OCI-LY3 (cell line): ENCODE results near the gene SSBP2.
A peak's percentile ranks its signal among the peaks of the same experiment; 100 is the strongest.

Source experiments
- H2AFZ ChIP-seq: fragments of 200-600, 300-600 bp; shearing (Covaris generic); 2 replicates; pipeline ENCODE4 v1.6.0; 2014; ENCODE audit warnings: antibody characterized with exemption, low read depth, low read length
- H3K27ac ChIP-seq: fragments of 200-600, 300-600 bp; sonication (generic); 2 replicates; pipeline ENCODE4 v1.5.1; 2014; ENCODE audit warnings: mild to moderate bottlenecking, low read length, moderate library complexity, mixed read lengths
- H3K27me3 ChIP-seq: fragments of 200-600, 300-600 bp; sonication (generic); 2 replicates; pipeline ENCODE4 v1.6.1; 2014; ENCODE audit warnings: low read depth, low read length, mixed read lengths
- H3K36me3 ChIP-seq: fragments of 200-600, 300-600 bp; sonication (generic); replicated peaks from 2 replicates; pipeline ENCODE3; 2014; ENCODE audit warnings: low read depth, low read length, mixed read lengths
- H3K4me1 ChIP-seq: fragments of 300-600, 200-600 bp; sonication (generic); 2 replicates; pipeline ENCODE4 v1.6.1; 2014; ENCODE audit warnings: low read length, mixed read lengths
- H3K4me2 ChIP-seq: fragments of 200-600, 300-600 bp; sonication (generic); 2 replicates; pipeline ENCODE4 v1.6.1; 2014; ENCODE audit warnings: low read length, mixed read lengths
- H3K4me3 ChIP-seq: fragments of 300-600, 200-600 bp; sonication (generic); 2 replicates; pipeline ENCODE4 v1.5.1; 2014; ENCODE audit warnings: antibody characterized with exemption, mild to moderate bottlenecking, low read length, moderate library complexity
- H3K79me2 ChIP-seq: fragments of 300-600, 200-600 bp; shearing (Covaris generic); 2 replicates; pipeline ENCODE4 v1.6.1; 2014; ENCODE audit warnings: mild to moderate bottlenecking, low read length, mixed read lengths
- H3K9ac ChIP-seq: fragments of 300-600, 200-600 bp; shearing (Covaris generic); 2 replicates; pipeline ENCODE4 v1.6.0; 2014; ENCODE audit warnings: mild to moderate bottlenecking, low read length, moderate library complexity
- H3K9me3 ChIP-seq: fragments of 200-600, 300-600 bp; shearing (Covaris generic); 2 replicates; pipeline ENCODE4 v1.6.1; 2014; ENCODE audit warnings: low read length, mixed read lengths; ENCODE audit not compliant: insufficient read depth
- H4K20me1 ChIP-seq: fragments of 200-600, 300-600 bp; sonication (generic); 2 replicates; pipeline ENCODE4 v1.6.1; 2016; ENCODE audit warnings: low read length, mixed read lengths; ENCODE audit not compliant: insufficient read depth
- CTCF ChIP-seq: fragments of 200-600, 300-600 bp; sonication (generic); IDR thresholded peaks from 2 replicates; pipeline ENCODE4 v1.5.1; 2014; ENCODE audit warnings: antibody characterized with exemption, low read length, low read depth
- EZH2phosphoT487 ChIP-seq: fragments of 200-600 bp; shearing (Covaris generic); IDR thresholded peaks from 2 replicates; pipeline ENCODE4 v1.6.1; 2018; ENCODE audit warnings: antibody characterized with exemption, mixed run types, low read depth

The SSBP2 gene

GRCh38 chr5:81750308-81751008 is 439 bp downstream of the SSBP2 start:
- Histone ChIP-seq H4K20me1 (no peaks in the 10 kb centered on the region), H3K27ac (no peak overlapping the region), H3K9ac (peak overlapping the region; percentile 79), H3K27me3 (peaks cover 41% of the 10 kb centered on the region), H3K4me2 (peak overlapping the region; percentile 83), H3K36me3 (no peaks in the 10 kb centered on the region), H3K9me3 (no peaks in the 10 kb centered on the region), H2AFZ (peak overlapping the region; percentile 46; the same call in 1 of the 2 replicates), H3K4me1 (peaks cover 10% of the 10 kb centered on the region), H3K79me2 (no peaks in the 10 kb centered on the region), H3K4me3 (peak overlapping the region; percentile 87)
- TF ChIP-seq CTCF (no peak), EZH2phosphoT487 (no peak)

GRCh38 chr5:81749561-81750307 is 1.2 kb downstream of the SSBP2 start:
- H3K27ac ChIP-seq = no peak overlapping the region
- no peaks in the 10 kb centered on the region for H3K79me2 ChIP-seq
- H3K9me3 ChIP-seq = no peaks in the 10 kb centered on the region
- peaks cover 41% of the 10 kb centered on the region for H3K27me3 ChIP-seq
- TF ChIP-seq EZH2phosphoT487 = no peak
- TF ChIP-seq CTCF = no peak
- peak overlapping the region; percentile 5 for H2AFZ ChIP-seq
- peak overlapping the region; percentile 85 for H3K4me3 ChIP-seq
- peaks cover 10% of the 10 kb centered on the region for H3K4me1 ChIP-seq
- H3K4me2 ChIP-seq = peak overlapping the region; percentile 64
- no peaks in the 10 kb centered on the region for H3K36me3 ChIP-seq
- no peaks in the 10 kb centered on the region for H4K20me1 ChIP-seq
- peak overlapping the region; percentile 43; the same call in 1 of the 2 replicates for H3K9ac ChIP-seq

GRCh38 chr5:81749192-81749560 is 1.7 kb downstream of the SSBP2 start:
- Histone ChIP-seq H4K20me1 (no peaks in the 10 kb centered on the region), H3K4me2 (peak overlapping the region; percentile 64), H2AFZ (no peak overlapping the region), H3K9me3 (no peaks in the 10 kb centered on the region), H3K27me3 (peaks cover 41% of the 10 kb centered on the region), H3K4me1 (peaks cover 10% of the 10 kb centered on the region), H3K9ac (0 out of 2 replicates have a peak overlapping the region, but pooled peaks have one; percentile 43), H3K79me2 (no peaks in the 10 kb centered on the region), H3K36me3 (no peaks in the 10 kb centered on the region), H3K4me3 (peak overlapping the region; percentile 85), H3K27ac (no peak overlapping the region)
- no peak for TF ChIP-seq CTCF
- no peak for TF ChIP-seq EZH2phosphoT487

GRCh38 chr5:81748556-81748955 is 2.3 kb downstream of the SSBP2 start:
- H3K9ac ChIP-seq = no peak overlapping the region
- H3K4me3 ChIP-seq = no peak overlapping the region

More at GRCh38 chr5:81748556-81748955, 2.3 kb downstream of the SSBP2 start:
- Histone ChIP-seq H4K20me1 (no peaks in the 10 kb centered on the region), H3K79me2 (no peaks in the 10 kb centered on the region), H3K9me3 (no peaks in the 10 kb centered on the region), H3K36me3 (no peaks in the 10 kb centered on the region), H3K4me1 (peaks cover 10% of the 10 kb centered on the region), H2AFZ (no peak overlapping the region), H3K27me3 (peaks cover 44% of the 10 kb centered on the region), H3K4me2 (no peak overlapping the region), H3K27ac (no peak overlapping the region)
- TF ChIP-seq EZH2phosphoT487 (no peak), CTCF (peak; percentile 21; the same call in 1 of the 2 replicates)
